ENCODE data around the gene AGAP3. TPM values are rescaled to one million over a fixed set of nuclear protein-coding genes. Genes with fewer than 3 reads are reported as not detected.
A peak's percentile ranks its signal among the peaks of the same experiment; 100 is the strongest.

AGAP3 gene
- polyA plus RNA-seq, 1 donor (not counting 4 experiments of a cell fraction or from before 2014, with no cell fraction given) = 64.3 TPM

GRCh38 chr7:151086802-151087244, 548 bp downstream of the AGAP3 start:
- peaks cover 33% of the 10 kb centered on the region for H3K4me1 ChIP-seq (ENCODE audit: control insufficient read depth, extremely low read depth, insufficient read depth, low read length)
- peaks cover 59% of the 10 kb centered on the region for H3K79me2 ChIP-seq (ENCODE audit: control insufficient read depth, insufficient read depth, low read length)
- dilution Hi-C loops (cut with MboI; ENCODE audit: extremely low pct_ligation_motif_present, low sequenced_read_pairs) = no loop called here
- H3K4me3 ChIP-seq (ENCODE audit: control insufficient read depth in 2 of 3, extremely low read depth in 1 of 3, insufficient read depth in 2 of 3, low read depth in 1 of 3, low read length in 3 of 3) = peak overlapping the region; percentile 80 to 90 (median 83)
- peak overlapping the region; percentile 99 for H3K4me2 ChIP-seq (ENCODE audit: control insufficient read depth, extremely low read depth, insufficient read depth, low read depth, low read length)
- no peaks in the 10 kb centered on the region for H3K9me3 ChIP-seq (ENCODE audit: control insufficient read depth, low read depth, low read length)
- H3K27me3 ChIP-seq (ENCODE audit: control insufficient read depth, extremely low read depth, insufficient read depth, low read length) = no peaks in the 10 kb centered on the region
- TF ChIP-seq CTCF (optimal IDR thresholded peaks at IDR 0.05 in 1 of 3, IDR thresholded peaks at IDR 0.05 in 1 of 3, conservative IDR thresholded peaks at IDR 0.05 in 1 of 3; ENCODE audit: extremely low read depth in 1 of 3, insufficient read depth in 2 of 3, low read length in 3 of 3) (no peak), EZH2 (IDR thresholded peaks at IDR 0.05; ENCODE audit: low read length) (no peak)
- H2AFZ ChIP-seq (ENCODE audit: control insufficient read depth, low read length) = peak overlapping the region; percentile 46
- DNase-seq (ENCODE audit: low read depth, low spot score) (no peak), FAIRE-seq (no peak)
- peaks cover 4% of the 10 kb centered on the region for H4K20me1 ChIP-seq (ENCODE audit: control insufficient read depth, extremely low read depth, insufficient read depth, low read length)
- H3K9ac ChIP-seq (ENCODE audit: control insufficient read depth, extremely low read depth, insufficient read depth, low read length) = peak overlapping the region; percentile 93
- H3K9me1 ChIP-seq (ENCODE audit: control insufficient read depth, extremely low read depth, insufficient read depth, low read length) = no peaks in the 10 kb centered on the region
- peak overlapping the region; percentile 92 for H3K27ac ChIP-seq (ENCODE audit: control insufficient read depth, insufficient read depth, low read length)
- peaks cover 0 to 5% of the 10 kb centered on the region in 2 experiments for H3K36me3 ChIP-seq (ENCODE audit: control insufficient read depth in 2 of 2, extremely low read depth in 1 of 2, insufficient read depth in 2 of 2, low read length in 2 of 2)

GRCh38 chr7:151087245-151088018, 1.2 kb downstream of the AGAP3 start:
- Histone ChIP-seq H3K27ac (ENCODE audit: control insufficient read depth, insufficient read depth, low read length) (peak overlapping the region; percentile 92), H3K9ac (ENCODE audit: control insufficient read depth, extremely low read depth, insufficient read depth, low read length) (peak overlapping the region; percentile 93), H3K4me3 (ENCODE audit: control insufficient read depth in 2 of 3, extremely low read depth in 1 of 3, insufficient read depth in 2 of 3, low read depth in 1 of 3, low read length in 3 of 3) (peak overlapping the region; percentile 80 to 90 (median 83)), H3K4me2 (ENCODE audit: control insufficient read depth, extremely low read depth, insufficient read depth, low read depth, low read length) (peak overlapping the region; percentile 99), H4K20me1 (ENCODE audit: control insufficient read depth, extremely low read depth, insufficient read depth, low read length) (peaks cover 5% of the 10 kb centered on the region), H3K36me3 (ENCODE audit: control insufficient read depth in 2 of 2, extremely low read depth in 1 of 2, insufficient read depth in 2 of 2, low read length in 2 of 2) (peaks cover 0 to 5% of the 10 kb centered on the region in 2 experiments), H3K4me1 (ENCODE audit: control insufficient read depth, extremely low read depth, insufficient read depth, low read length) (peaks cover 27% of the 10 kb centered on the region), H3K79me2 (ENCODE audit: control insufficient read depth, insufficient read depth, low read length) (peaks cover 60% of the 10 kb centered on the region), H2AFZ (ENCODE audit: control insufficient read depth, low read length) (peak overlapping the region; percentile 46), H3K27me3 (ENCODE audit: control insufficient read depth, extremely low read depth, insufficient read depth, low read length) (no peaks in the 10 kb centered on the region), H3K9me3 (ENCODE audit: control insufficient read depth, low read depth, low read length) (no peaks in the 10 kb centered on the region), H3K9me1 (ENCODE audit: control insufficient read depth, extremely low read depth, insufficient read depth, low read length) (no peaks in the 10 kb centered on the region)
- TF ChIP-seq CTCF (optimal IDR thresholded peaks at IDR 0.05 in 1 of 3, IDR thresholded peaks at IDR 0.05 in 1 of 3, conservative IDR thresholded peaks at IDR 0.05 in 1 of 3; ENCODE audit: extremely low read depth in 1 of 3, insufficient read depth in 2 of 3, low read length in 3 of 3) (peak in 1 of 3 experiments; percentile 44), EZH2 (IDR thresholded peaks at IDR 0.05; ENCODE audit: low read length) (no peak)
- dilution Hi-C loops (cut with MboI; ENCODE audit: extremely low pct_ligation_motif_present, low sequenced_read_pairs) = no loop called here
- no peak for DNase-seq (ENCODE audit: low read depth, low spot score)
- no peak for FAIRE-seq
